ENCODE results near the gene ERN1.

DNA sequence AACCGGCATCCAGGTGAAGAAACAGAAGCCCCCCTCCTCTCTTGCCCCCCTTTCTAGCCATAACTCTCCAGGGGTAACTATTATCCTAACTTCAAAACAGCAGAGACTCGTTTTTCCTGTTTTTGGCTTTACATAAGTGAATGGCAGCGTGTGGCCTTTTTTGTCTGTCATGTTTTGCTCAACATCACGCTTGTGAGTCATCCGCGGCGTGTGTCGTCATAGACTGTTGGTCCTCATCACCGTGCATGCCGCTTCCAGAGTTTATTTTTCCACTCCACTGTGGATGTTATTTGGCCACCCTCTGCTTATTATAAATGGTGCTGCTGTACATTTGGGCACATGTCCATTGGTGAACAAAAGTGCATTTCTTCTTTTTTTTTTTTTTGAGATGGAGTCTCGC, 52.6 kb downstream of the ERN1 start:
- TF ChIP-seq, protein P1, sequence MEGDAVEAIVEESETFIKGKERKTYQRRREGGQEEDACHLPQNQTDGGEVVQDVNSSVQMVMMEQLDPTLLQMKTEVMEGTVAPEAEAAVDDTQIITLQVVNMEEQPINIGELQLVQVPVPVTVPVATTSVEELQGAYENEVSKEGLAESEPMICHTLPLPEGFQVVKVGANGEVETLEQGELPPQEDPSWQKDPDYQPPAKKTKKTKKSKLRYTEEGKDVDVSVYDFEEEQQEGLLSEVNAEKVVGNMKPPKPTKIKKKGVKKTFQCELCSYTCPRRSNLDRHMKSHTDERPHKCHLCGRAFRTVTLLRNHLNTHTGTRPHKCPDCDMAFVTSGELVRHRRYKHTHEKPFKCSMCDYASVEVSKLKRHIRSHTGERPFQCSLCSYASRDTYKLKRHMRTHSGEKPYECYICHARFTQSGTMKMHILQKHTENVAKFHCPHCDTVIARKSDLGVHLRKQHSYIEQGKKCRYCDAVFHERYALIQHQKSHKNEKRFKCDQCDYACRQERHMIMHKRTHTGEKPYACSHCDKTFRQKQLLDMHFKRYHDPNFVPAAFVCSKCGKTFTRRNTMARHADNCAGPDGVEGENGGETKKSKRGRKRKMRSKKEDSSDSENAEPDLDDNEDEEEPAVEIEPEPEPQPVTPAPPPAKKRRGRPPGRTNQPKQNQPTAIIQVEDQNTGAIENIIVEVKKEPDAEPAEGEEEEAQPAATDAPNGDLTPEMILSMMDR (IDR thresholded peaks at IDR 0.05), result no peak
- TF ChIP-seq POLR2A (IDR thresholded peaks at IDR 0.05), result no peak
